ENCODE results near the gene SNX1. TPM values are rescaled to one million over a fixed set of nuclear protein-coding genes. Genes with fewer than 3 reads are reported as not detected.

The SNX1 gene
- total and polyA plus RNA-seq, 2 of the 8 experiments (the other 6 are each of a cell fraction or from before 2014, with no cell fraction given) = 27.9 to 59.8 TPM

DNA sequence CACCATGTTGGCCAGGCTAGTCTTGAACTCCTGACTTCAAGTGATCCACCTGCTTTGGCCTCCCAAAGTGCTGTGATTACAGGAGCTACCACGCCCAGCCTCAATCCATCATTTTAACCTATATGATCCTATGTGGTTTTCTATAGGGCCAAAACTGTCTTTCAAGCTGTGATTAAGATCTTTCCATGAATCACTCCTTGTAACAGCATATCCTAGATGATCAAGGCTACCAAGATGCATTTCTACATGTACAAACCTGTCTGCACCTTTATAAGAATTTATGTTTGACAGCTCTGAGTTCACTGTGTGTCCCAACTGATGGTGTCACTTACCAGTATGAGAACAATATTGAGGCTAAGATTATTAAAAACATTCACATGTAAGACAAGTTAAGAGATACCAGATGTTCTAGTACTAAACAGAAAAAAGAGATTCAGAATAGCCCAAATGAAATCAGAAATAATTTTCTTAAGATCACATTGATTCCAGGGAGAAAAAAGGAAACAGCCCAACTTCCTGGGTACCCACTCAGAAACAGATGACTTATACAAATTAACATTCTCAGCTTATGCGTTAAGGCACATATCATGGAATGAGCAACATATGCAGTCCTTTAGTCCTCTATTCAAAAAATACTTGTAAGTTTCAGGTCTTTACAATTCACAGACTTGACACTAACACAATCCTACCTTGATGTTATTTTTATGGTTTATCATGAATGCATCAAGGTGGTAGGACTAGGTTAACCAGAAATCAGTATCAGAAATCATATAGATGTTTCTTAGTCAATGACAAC is 91.8 kb downstream of the SNX1 start:
- Histone ChIP-seq H3K36me3 (ENCODE audit: control insufficient read depth in 2 of 4, insufficient read depth in 4 of 4, low read length in 3 of 4) (peaks cover 0 to 4% (median 0%) of the 10 kb centered on the region in 4 experiments; a peak in 1 of 8 replicates), H3K4me1 (replicated peaks in 1 of 4; ENCODE audit: control insufficient read depth in 3 of 4, insufficient read depth in 4 of 4, low read length in 3 of 4) (no peaks in the 10 kb centered on the region), H3K27ac (ENCODE audit: low read depth, low read length) (no peak overlapping the region), H3K18ac (ENCODE audit: extremely low read depth, low read length) (no peak overlapping the region), H4K8ac (ENCODE audit: extremely low read depth, insufficient read depth, low read length) (no peak overlapping the region), H3K14ac (ENCODE audit: insufficient read length) (no peak overlapping the region), H2BK5ac (ENCODE audit: low read depth, low read length) (no peak overlapping the region), H2BK20ac (ENCODE audit: low read length) (no peak overlapping the region), H3K9ac (replicated peaks in 1 of 4; ENCODE audit: extremely low read depth in 1 of 4, low read depth in 3 of 4, low read length in 3 of 4) (no peak overlapping the region), H3K23me2 (ENCODE audit: low read depth, low read length) (no peaks in the 10 kb centered on the region), H3K4ac (replicated peaks; ENCODE audit: insufficient read length, low read depth, low read length) (no peak overlapping the region), H3K27me3 (replicated peaks in 1 of 4; ENCODE audit: control insufficient read depth in 3 of 4, extremely low read depth in 1 of 4, insufficient read depth in 3 of 4, low read length in 3 of 4) (no peaks in the 10 kb centered on the region), H3K56ac (replicated peaks; ENCODE audit: insufficient read length, low read depth, low read length) (no peak overlapping the region), H4K91ac (replicated peaks; ENCODE audit: insufficient read length, low read length) (no peak overlapping the region), H2BK120ac (replicated peaks; ENCODE audit: low read depth, low read length) (no peak overlapping the region), H2AK5ac (ENCODE audit: low read depth, low read length) (no peak overlapping the region), H3K4me2 (ENCODE audit: insufficient read depth in 1 of 2, low read depth in 2 of 2, low read length in 2 of 2) (no peak overlapping the region), H3K9me3 (ENCODE audit: insufficient read depth in 2 of 2, low read depth in 1 of 2, low read length in 1 of 2) (no peaks in the 10 kb centered on the region), H2BK15ac (ENCODE audit: low read length) (no peak overlapping the region), H3K79me1 (ENCODE audit: low read depth, low read length) (no peaks in the 10 kb centered on the region; the same call in 1 of the 2 replicates), H2AFZ (ENCODE audit: low read length) (no peak overlapping the region), H3K23ac (ENCODE audit: insufficient read length) (no peak overlapping the region), H3K4me3 (ENCODE audit: extremely low read depth in 1 of 4, insufficient read depth in 2 of 4, low read depth in 3 of 4, low read length in 4 of 4) (no peak overlapping the region), H3K79me2 (ENCODE audit: control insufficient read depth in 1 of 2, insufficient read depth in 2 of 2, low read length in 2 of 2) (no peaks in the 10 kb centered on the region), H4K5ac (ENCODE audit: insufficient read length, low read depth, low read length) (no peak overlapping the region), H2BK12ac (ENCODE audit: low read depth, low read length) (no peak overlapping the region), H4K20me1 (replicated peaks in 1 of 2; ENCODE audit: control insufficient read depth in 1 of 2, insufficient read depth in 2 of 2, low read length in 2 of 2) (peaks cover 0 to 2% of the 10 kb centered on the region in 2 experiments)
- 97% methylated on average over 2 of the region's 2 CpGs; no CpG with 5 or more reads in 1 of the 2 experiments for WGBS, 2 experiments (ENCODE audit: extremely low coverage in 1 of 2, insufficient coverage in 1 of 2, insufficient read length in 1 of 2, insufficient replicate concordance in 2 of 2, low coverage in 1 of 2, low lambda C conversion rate in 2 of 2, missing lambda C conversion rate in 1 of 2)
- FAIRE-seq (no peak), DNase-seq (ENCODE audit: low read depth in 1 of 2, low spot score in 2 of 2) (no peak)
- POLR2A ChIA-PET (ENCODE audit: partially characterized antibody) = interaction anchor here (0.6 kb wide), 2 partner anchors 24 to 834 kb away, joined by 3 to 6 read pairs; partner anchors contain the start of gene PPIB
- CTCF ChIA-PET (ENCODE audit: partially characterized antibody) = interaction anchor here (0.6 to 1.5 kb wide), 7 partner anchors 8 to 192 kb away, joined by 3 to 5 read pairs (median 3); no protein-coding TSS in a partner anchor
- TF ChIP-seq POLR2A (IDR thresholded peaks at IDR 0.05; ENCODE audit: control extremely low read depth in 1 of 2, low read depth in 2 of 2, low read length in 2 of 2) = no peak
- no peak for TF ChIP-seq RBBP5 (IDR thresholded peaks at IDR 0.05; ENCODE audit: borderline replicate concordance, low read depth, low read length)
- no peak for TF ChIP-seq POU5F1 (IDR thresholded peaks at IDR 0.05; ENCODE audit: low read depth, low read length)
- TF ChIP-seq SRF (IDR thresholded peaks at IDR 0.05; ENCODE audit: low read depth, low read length) = no peak

Data from H1 (cell line).